G401.6 (cell line): Measurements from ENCODE around the gene LRRC40.
"Not testable (repeated sequence)": the region's sequence is repeated elsewhere in the genome, so short reads cannot be mapped to it uniquely, and the experiment has no call there.

Experiments used
- FAIRE-seq: peaks from 2 replicates; lab custom pipeline; 2012; peaks lifted over from hg19 to GRCh38; lab: Jason Lieb, UNC

LRRC40 gene

DNA sequence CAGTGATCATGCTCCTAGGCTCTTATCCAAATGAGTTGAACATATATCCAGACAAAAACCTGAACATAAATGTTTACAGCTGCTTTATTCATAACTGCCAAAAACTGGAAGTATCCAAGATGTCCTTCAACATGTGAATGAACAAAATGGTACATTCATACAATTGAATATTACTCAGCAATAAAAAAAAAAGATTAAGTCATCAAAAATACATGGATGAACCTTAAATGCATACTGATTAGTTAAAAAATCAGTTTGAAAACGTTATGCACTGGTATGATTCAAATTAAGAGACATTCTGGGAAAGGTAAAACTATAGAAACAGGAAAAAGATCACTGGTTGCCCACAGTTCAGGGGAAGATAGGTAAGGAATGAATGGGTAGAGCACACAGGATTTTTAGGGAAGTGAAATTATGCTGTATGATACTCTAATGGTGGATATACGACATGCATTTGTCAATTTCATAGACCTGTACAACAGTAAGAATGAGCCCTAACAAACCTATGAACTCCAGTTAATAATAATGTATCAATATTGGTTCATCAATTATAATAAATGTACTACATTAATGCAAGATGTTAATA, 3.1 kb downstream of the LRRC40 start:
- no peak for FAIRE-seq

GRCh38 chr1:70200065-70200464, 5.3 kb downstream of the LRRC40 start:
- FAIRE-seq = no peak

GRCh38 chr1:70196333-70196732, 9.0 kb downstream of the LRRC40 start:
- no peak for FAIRE-seq

GRCh38 chr1:70195342-70195741, 10.0 kb downstream of the LRRC40 start:
- FAIRE-seq = no peak

DNA sequence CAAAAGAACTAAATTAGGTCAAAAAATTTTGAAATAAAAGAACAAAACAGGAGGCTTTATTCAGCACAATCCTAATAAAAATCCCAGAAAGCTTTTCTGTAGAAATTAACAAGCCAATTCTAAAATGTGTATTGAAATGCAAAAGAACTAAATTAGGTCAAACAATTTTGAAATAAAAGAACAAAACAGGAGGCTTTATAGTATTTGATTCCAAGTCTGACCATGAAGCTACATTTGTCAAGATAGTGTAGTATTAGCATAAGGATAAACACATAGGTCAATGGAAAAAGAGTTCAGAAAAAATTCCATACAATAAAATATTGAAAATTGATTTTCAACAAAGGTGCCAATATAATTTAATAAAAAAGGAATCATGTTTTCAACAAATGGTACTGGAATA, 10.8 kb downstream of the LRRC40 start:
- peak; percentile 17 for FAIRE-seq

DNA sequence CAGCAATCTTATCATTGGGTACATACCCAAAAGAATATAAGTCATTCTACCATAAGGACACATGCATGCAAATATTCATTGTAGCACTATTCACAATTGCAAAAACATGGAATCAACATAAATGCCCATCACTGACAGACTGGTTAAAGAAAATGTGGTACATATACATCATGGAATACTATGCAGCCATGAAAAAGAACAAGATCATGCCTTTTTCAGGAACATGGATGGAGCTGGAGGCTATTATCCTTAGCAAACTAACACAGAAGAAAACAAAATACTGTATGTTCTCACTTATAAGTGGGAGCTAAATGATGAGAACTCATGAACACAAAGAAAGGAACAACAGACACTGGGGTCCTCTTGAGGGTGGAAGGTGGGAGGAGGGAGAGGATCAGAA, 12.9 kb downstream of the LRRC40 start:
- FAIRE-seq = not testable (repeated sequence)

GRCh38 chr1:70190180-70190579, 15.2 kb downstream of the LRRC40 start:
- FAIRE-seq = no peak

DNA sequence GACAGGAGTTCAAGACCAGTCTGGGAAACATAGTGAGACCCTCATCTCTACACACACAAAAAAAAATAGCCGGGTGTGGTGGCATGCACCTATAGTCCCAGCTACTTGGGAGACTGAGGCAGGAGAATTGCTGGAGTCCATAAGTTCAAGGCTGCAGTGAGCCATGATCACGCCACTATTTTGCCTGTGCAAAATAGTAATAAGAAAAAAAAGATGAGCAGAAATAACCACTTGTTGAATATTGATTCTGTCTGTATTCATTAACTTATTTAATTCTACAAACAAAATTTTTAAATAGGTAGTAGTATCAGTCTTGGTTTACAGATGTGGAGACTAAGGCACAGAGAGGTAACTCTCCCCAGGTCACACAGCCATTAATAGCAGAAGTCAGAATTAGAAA, 16.9 kb downstream of the LRRC40 start:
- FAIRE-seq = no peak

DNA sequence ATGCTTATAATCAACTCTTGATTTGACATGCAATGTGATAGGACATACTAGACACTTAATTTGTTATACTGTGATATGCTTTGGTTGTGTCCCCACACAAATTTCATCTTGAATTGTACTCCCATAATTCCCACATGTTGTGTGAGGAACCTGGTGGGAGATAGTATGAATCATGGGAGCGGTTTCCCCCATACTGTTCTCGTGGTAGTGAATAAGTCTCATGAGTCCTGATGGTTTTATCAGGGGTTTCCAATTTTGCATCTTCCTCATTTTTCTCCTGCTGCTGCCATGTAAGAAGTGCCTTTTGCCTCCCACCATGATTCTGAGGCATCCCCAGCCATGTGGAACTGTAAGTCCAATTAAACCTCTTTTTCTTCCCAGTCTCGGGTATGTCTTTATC, 20.2 kb downstream of the LRRC40 start:
- not testable (repeated sequence) for FAIRE-seq

GRCh38 chr1:70171512-70171911, 33.9 kb downstream of the LRRC40 start:
- no peak for FAIRE-seq

DNA sequence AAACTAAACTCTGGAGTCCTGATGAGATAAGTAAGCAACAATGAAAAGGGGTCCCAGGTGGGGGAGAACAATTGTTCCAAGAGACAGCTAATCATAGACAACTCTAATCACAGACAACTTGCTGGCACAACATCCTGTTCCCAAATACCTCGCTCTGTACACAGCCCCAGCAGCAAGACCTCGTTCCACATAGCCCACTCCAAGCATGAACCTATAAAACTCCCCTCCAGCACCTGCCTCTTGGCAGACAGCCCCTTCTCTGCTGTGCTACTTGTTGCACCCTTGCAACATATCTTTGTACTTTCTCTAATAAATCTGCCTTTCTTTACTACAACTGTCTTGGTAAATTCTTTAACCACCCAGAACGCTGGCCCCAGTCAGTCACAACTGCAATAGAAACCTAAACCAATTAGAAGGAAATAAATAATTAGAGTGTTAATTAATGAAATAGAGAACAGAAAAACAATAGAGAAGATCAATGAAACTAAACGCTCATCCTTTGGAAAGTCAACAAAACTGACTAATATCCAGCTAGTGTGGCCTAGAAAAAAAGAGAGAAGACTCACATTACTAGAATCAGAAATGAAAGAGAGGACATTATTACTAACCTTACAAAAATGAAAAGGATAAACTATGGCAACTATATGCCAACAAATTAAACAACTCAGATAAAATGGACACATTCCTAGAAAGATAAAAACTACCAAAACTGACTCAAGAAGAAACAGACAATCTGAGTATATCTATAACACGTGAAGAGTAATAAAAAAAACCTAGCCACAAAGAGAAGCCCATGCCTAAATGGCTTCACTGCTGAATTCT, 36.1 kb downstream of the LRRC40 start:
- no peak for FAIRE-seq

DNA sequence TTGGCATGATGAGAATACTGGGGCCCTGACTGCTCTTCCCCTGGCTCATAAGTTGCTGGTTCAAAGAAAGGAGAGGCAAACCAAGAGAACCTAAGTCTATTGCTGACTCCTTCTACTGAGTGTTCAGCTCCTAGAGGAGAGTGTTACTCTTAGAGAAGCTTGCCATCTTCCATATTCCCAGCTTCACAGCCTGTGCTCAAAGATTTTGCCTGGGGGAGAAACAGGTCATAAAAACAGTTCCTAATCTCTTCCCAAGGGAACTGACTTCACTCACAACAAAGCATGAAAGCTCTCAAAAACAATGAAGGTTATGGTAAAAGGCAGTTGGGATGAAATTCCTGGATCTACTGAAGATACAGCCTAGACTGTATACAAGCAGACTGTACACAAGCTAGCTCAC, 37.1 kb downstream of the LRRC40 start:
- FAIRE-seq = no peak

- no peak for FAIRE-seq
Observed at GRCh38 chr1:70164350-70164749, 41.0 kb downstream of the LRRC40 start.

DNA sequence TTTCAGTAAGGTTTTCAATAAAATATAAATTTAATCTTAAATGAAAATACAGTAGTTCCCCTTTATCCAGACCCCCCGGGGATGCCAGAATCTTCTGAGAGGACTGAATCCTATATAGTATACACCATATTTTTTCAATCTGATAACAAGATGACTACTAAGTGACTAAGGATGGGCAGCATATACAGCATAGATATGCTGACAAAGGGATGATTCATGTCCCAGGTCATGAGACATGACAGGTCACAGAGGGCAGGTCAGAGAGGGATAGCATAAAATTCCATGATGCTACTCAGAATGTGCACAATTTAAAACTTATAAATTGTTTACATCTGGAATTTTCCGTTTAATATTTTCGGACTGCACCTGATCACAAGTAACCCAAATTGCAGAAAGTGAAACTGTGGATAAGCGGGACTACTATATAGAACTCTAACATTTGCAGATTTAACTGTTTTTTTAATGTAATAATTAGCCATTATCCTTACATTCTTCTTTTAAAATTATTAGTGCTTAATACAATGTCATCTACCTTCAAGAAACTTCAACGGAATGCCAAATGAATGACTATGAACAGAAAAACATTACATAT, 48.8 kb downstream of the LRRC40 start:
- FAIRE-seq = no peak

DNA sequence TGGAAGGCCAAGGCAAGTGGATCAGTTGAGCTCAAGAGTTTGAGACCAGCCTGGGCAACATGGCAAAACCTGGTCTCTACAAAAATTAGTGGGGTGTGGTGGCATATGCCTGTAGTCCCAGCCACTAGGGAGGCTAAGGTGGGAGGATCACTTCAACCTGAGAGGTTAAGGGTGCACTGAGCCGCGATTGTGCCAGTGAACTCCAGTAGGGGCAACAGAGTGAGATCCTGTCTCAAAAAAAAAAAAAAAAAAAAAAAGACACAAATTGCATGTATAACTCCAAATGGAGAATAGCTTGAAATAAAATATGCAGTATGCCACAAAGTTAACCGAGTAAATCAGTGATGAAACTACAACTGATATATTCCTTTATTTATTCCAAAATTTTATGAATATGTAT, 51.6 kb downstream of the LRRC40 start:
- no peak for FAIRE-seq

GRCh38 chr1:70150444-70150843, 54.9 kb downstream of the LRRC40 start:
- no peak for FAIRE-seq

DNA sequence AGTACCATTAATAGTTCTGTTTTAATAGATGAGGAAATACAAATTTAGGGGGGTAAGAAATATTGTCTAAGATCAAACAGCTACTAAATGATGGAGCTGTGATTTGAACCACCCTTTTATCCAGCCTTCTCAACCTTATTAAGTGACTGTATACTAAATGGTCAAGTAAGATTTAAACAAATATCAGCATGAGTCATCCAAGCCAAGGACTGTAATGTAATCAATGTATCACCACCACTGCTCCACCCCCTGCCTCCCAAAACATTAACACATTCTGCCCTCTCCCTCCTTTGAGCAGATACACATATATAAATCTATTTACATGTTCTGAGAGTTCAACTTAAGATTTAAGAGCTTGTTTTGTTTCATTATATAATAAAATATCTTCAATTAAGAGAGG, 58.9 kb downstream of the LRRC40 start:
- no peak for FAIRE-seq

GRCh38 chr1:70143048-70143659, 62.2 kb downstream of the LRRC40 start:
- FAIRE-seq = no peak

GRCh38 chr1:70142075-70142474, 63.3 kb downstream of the LRRC40 start:
- FAIRE-seq = no peak

DNA sequence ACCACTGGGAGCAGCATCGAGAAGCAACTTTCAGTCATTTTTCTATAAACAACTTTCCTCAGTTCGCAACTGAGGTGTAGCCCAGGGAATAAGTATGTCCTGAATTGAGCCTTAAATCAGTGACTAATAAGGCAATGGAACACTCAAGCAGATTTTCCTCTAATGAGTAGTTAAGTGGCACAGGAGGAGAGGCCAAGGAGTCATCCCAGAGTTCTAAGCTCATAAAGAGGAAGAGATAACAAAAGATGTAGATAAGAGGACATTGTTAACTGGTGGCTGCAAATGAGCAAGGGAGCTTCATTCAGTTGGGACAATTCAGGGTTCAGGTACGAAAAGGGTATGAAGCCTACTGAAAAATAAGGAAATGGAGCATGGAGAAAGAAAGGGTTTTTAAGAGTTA, 64.5 kb downstream of the LRRC40 start:
- no peak for FAIRE-seq

DNA sequence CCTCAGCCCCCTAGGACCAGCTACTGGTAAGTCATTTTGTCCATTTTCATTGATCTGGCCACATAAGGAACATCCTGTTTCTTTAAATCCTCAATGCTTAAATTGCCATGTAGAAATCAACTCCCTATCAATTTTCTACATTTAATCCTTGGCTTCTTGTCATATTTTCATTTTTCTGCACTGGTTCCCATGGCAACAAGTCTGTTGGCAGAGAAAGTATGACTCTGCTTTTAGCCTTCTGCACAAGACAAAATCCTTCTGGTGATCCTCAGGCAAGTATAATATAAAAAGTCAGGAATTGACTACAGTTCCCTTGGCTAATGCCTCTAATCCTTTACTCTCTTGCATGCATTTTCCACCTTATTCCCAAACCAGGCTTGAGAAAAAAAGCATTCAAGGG, 65.0 kb downstream of the LRRC40 start:
- FAIRE-seq = no peak

- FAIRE-seq = no peak
Observed at GRCh38 chr1:70134148-70134547, 71.2 kb downstream of the LRRC40 start.

DNA sequence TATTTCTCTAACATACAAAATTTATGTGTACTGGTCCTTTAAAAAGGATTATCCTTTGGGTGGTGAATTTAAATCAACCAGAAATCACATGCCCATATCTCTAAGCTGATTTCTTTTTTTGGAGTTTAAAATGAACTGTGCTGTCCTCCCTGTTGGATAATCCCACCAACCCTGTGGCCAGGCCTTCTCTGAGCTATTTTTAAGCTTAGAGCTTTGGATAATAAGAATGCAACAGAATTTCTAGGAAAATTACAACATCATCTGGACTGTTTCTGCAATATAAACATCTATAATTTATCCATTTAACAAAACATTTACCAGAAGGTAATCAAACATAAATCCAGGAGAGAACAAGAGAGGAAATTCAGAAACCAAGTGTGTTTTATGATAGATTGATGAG, 88.3 kb downstream of the LRRC40 start:
- no peak for FAIRE-seq
